GM21528 (cell line): ENCODE results near the gene GPR161.

Experiments used
- ATAC-seq: cut with Tn5 transposase; IDR thresholded peaks from one replicate; pipeline ENCODE4 v1.9.1; 2021; ENCODE audit warnings: mild to moderate bottlenecking, moderate library complexity; ENCODE audit not compliant: unreplicated experiment, low FRiP score

Gene GPR161

GRCh38 chr1:168110896-168111545, 25.7 kb downstream of the GPR161 start:
- no peak for ATAC-seq

- ATAC-seq: no peak
These were observed 30.5 kb downstream of the GPR161 start for GRCh38 chr1:168106274-168106673.

GRCh38 chr1:168105846-168106245, 30.9 kb downstream of the GPR161 start:
- no peak for ATAC-seq

GRCh38 chr1:168104535-168104934, 32.2 kb downstream of the GPR161 start:
- no peak for ATAC-seq

GRCh38 chr1:168102487-168102886, 34.2 kb downstream of the GPR161 start:
- ATAC-seq: no peak

GRCh38 chr1:168101336-168101735, 35.4 kb downstream of the GPR161 start:
- no peak for ATAC-seq

GRCh38 chr1:168100315-168101002, 36.3 kb downstream of the GPR161 start:
- ATAC-seq: no peak

GRCh38 chr1:168099337-168099801, 37.4 kb downstream of the GPR161 start:
- no peak for ATAC-seq

- no peak for ATAC-seq
These were observed 38.0 kb downstream of the GPR161 start for GRCh38 chr1:168098534-168099320.

- ATAC-seq: no peak
These were observed 38.7 kb downstream of the GPR161 start for GRCh38 chr1:168097921-168098528.

- no peak for ATAC-seq
These were observed 40.2 kb downstream of the GPR161 start for GRCh38 chr1:168096296-168097165.

- no peak for ATAC-seq
These were observed 41.3 kb downstream of the GPR161 start for GRCh38 chr1:168095476-168095875.

- ATAC-seq: no peak
These were observed 43.1 kb downstream of the GPR161 start for GRCh38 chr1:168093616-168094015.

- no peak for ATAC-seq
These were observed 44.0 kb downstream of the GPR161 start for GRCh38 chr1:168092566-168093355.

GRCh38 chr1:168091720-168092550, 44.8 kb downstream of the GPR161 start:
- no peak for ATAC-seq

- no peak for ATAC-seq
These were observed 45.7 kb downstream of the GPR161 start for GRCh38 chr1:168091063-168091462.

GRCh38 chr1:168090395-168090794, 46.3 kb downstream of the GPR161 start:
- no peak for ATAC-seq

- ATAC-seq: no peak
These were observed 46.8 kb downstream of the GPR161 start for GRCh38 chr1:168089979-168090337.
